Esophagus muscularis mucosa (tissue), 4 donors: ENCODE measurements around the gene TMEM231. TPM values are rescaled to one million over a fixed set of nuclear protein-coding genes. Genes with fewer than 3 reads are reported as not detected.

Experiments used
- DNase-seq: peaks from one replicate; pipeline ENCODE4 v3.0.0-alpha.2; 2017; ENCODE audit errors: extremely low spot score
- H3K27ac ChIP-seq, 4 donors: fragments of 200-600 bp; sonication (generic); replicated peaks in 1 of 4; 1 replicate in 3 of 4; 2 replicates in 1 of 4; pipeline ENCODE4 v1.5.1; 2016 to 2019; ENCODE audit warnings: mild to moderate bottlenecking in 1 of 4
- H3K27me3 ChIP-seq, 4 donors: fragments of 200-600 bp; sonication (generic); one replicate each; pipeline versions ENCODE4 v1.5.1 to v1.6.0; 2016 to 2019
- H3K36me3 ChIP-seq, 4 donors: fragments of 200-600 bp; sonication (generic); one replicate each; pipeline ENCODE4 v1.5.1; 2016 to 2019
- H3K4me1 ChIP-seq, 4 donors: fragments of 200-600 bp; sonication (generic); one replicate each; pipeline ENCODE4 v1.5.1; 2016 to 2019
- H3K4me3 ChIP-seq, 4 donors: fragments of 200-600 bp; sonication (generic); 1 replicate in 2 of 4; 2 replicates in 2 of 4; pipeline ENCODE4 v1.5.1; 2016 to 2019; ENCODE audit warnings: mild to moderate bottlenecking in 4 of 4, moderate library complexity in 1 of 4
- H3K9me3 ChIP-seq, 4 donors: fragments of 200-600 bp; sonication (generic); 1 replicate in 3 of 4; 2 replicates in 1 of 4; pipeline ENCODE4 v1.5.1; 2016 to 2019
- CTCF ChIP-seq, 3 experiments: fragments of 200-600 bp in 2 of 3; fragments of 450-650 bp in 1 of 3; sonication (generic) in 2 of 3; IDR thresholded peaks; one replicate each; pipeline ENCODE4 v1.5.1; 2017 to 2019; ENCODE audit warnings: antibody characterized with exemption in 3 of 3, mild to moderate bottlenecking in 2 of 3, moderate library complexity in 1 of 3
- EP300 ChIP-seq: sonication (generic); formaldehyde crosslinking; IDR thresholded peaks from one replicate; pipeline ENCODE4 v1.6.1; 2017; ENCODE audit warnings: antibody characterized with exemption
- POLR2A ChIP-seq: fragments of 450-650 bp; IDR thresholded peaks from one replicate; pipeline ENCODE4 v1.6.1; 2017; ENCODE audit warnings: antibody characterized with exemption, moderate library complexity, mild to moderate bottlenecking, low read depth
- POLR2AphosphoS5 ChIP-seq, 2 donors: sonication (generic); formaldehyde crosslinking; IDR thresholded peaks; one replicate each; pipeline ENCODE4 v1.6.1; 2017; ENCODE audit warnings: antibody characterized with exemption in 2 of 2
- WGBS: methylation state at CpG from one replicate; pipeline ENCODE4 v1.1.5; 2018; 5-methylcytosine and 5-hydroxymethylcytosine counted together
- intact Hi-C: fragments of 100-400 bp; cut with DNase I; formaldehyde crosslinking; loops from one replicate; pipeline ENCODE4 v1.15.1; 2023
- total RNA-seq, 4 donors: library from RNA; depleted of rRNA; stranded (reverse); fragments of >200 nt; gene quantifications; one replicate each; pipeline versions ENCODE4 v1.1.0 to v1.2.1, GENCODE V29; 2016

The TMEM231 gene
- total RNA-seq, 4 donors from 2014 or later: 6.8 to 15.5 (median 10.5) TPM

GRCh38 chr16:75532791-75533190, 23.3 kb downstream of the TMEM231 start:
- no peak for DNase-seq
- Histone ChIP-seq H3K4me3 (no peak overlapping the region), H3K27ac (no peak overlapping the region), H3K4me1 (no peaks in the 10 kb centered on the region), H3K9me3 (no peaks in the 10 kb centered on the region), H3K36me3 (no peaks in the 10 kb centered on the region), H3K27me3 (no peaks in the 10 kb centered on the region)
- WGBS: 92% methylated on average over 2 of the region's 2 CpGs
- intact Hi-C loops: no loop called here
- TF ChIP-seq POLR2A (no peak), CTCF (IDR thresholded peaks at IDR 0.05) (no peak), EP300 (no peak), POLR2AphosphoS5 (IDR thresholded peaks at IDR 0.05) (no peak)

- TF ChIP-seq CTCF (IDR thresholded peaks at IDR 0.05) (no peak), POLR2A (no peak), EP300 (no peak), POLR2AphosphoS5 (IDR thresholded peaks at IDR 0.05) (no peak)
- Histone ChIP-seq H3K9me3 (no peaks in the 10 kb centered on the region), H3K4me1 (no peaks in the 10 kb centered on the region), H3K36me3 (no peaks in the 10 kb centered on the region), H3K4me3 (no peak overlapping the region), H3K27ac (no peak overlapping the region), H3K27me3 (no peaks in the 10 kb centered on the region)
- intact Hi-C loops: no loop called here
- 96% methylated on average over 6 of the region's 8 CpGs for WGBS
- DNase-seq: no peak
Measured at GRCh38 chr16:75532142-75532765, 23.8 kb downstream of the TMEM231 start.

GRCh38 chr16:75529959-75530358, 26.1 kb downstream of the TMEM231 start:
- Histone ChIP-seq H3K27me3 (no peaks in the 10 kb centered on the region), H3K27ac (no peak overlapping the region), H3K36me3 (no peaks in the 10 kb centered on the region), H3K4me1 (no peaks in the 10 kb centered on the region), H3K9me3 (no peaks in the 10 kb centered on the region), H3K4me3 (no peak overlapping the region)
- intact Hi-C loops: loop anchor here (10.0 kb wide), 1 partner anchor 345 kb away; no protein-coding TSS in a partner anchor
- 97% methylated on average over 20 of the region's 29 CpGs for WGBS
- TF ChIP-seq CTCF (IDR thresholded peaks at IDR 0.05): no peak
- TF ChIP-seq EP300: no peak
- no peak for TF ChIP-seq POLR2A
- no peak for TF ChIP-seq POLR2AphosphoS5 (IDR thresholded peaks at IDR 0.05)
- DNase-seq: no peak

- H3K27ac ChIP-seq: no peak overlapping the region
- no peak for TF ChIP-seq EP300
- TF ChIP-seq POLR2AphosphoS5 (IDR thresholded peaks at IDR 0.05): no peak
- TF ChIP-seq CTCF (IDR thresholded peaks at IDR 0.05): no peak
- TF ChIP-seq POLR2A: no peak
- H3K27me3 ChIP-seq: no peaks in the 10 kb centered on the region
- no peak overlapping the region for H3K4me3 ChIP-seq
- DNase-seq: no peak
- H3K9me3 ChIP-seq: no peaks in the 10 kb centered on the region
- H3K36me3 ChIP-seq: no peaks in the 10 kb centered on the region
- no peaks in the 10 kb centered on the region for H3K4me1 ChIP-seq
- intact Hi-C loops: loop anchor here (10.0 kb wide), 1 partner anchor 344 kb away; no protein-coding TSS in a partner anchor
- WGBS: 93% methylated on average over 50 of the region's 81 CpGs
Measured at GRCh38 chr16:75529056-75529905, 26.8 kb downstream of the TMEM231 start.
